Stimulated activated CD8-positive, alpha-beta memory T cell treated with anti-CD3 and anti-CD28 coated beads, Interleukin-15, amount 100 ng/mL, for 48 hours (primary cell): ENCODE results near the gene POLR3E.
A peak's percentile ranks its signal among the peaks of the same experiment; 100 is the strongest.
"Not testable (repeated sequence)": the region's sequence is repeated elsewhere in the genome, so short reads cannot be mapped to it uniquely, and the experiment has no call there.

Experiments used
- DNase-seq, 2 donors: peaks; one replicate each; pipeline ENCODE4 v3.0.0-alpha.2; 2020; ENCODE audit warnings: low read depth in 2 of 2

POLR3E gene

DNA sequence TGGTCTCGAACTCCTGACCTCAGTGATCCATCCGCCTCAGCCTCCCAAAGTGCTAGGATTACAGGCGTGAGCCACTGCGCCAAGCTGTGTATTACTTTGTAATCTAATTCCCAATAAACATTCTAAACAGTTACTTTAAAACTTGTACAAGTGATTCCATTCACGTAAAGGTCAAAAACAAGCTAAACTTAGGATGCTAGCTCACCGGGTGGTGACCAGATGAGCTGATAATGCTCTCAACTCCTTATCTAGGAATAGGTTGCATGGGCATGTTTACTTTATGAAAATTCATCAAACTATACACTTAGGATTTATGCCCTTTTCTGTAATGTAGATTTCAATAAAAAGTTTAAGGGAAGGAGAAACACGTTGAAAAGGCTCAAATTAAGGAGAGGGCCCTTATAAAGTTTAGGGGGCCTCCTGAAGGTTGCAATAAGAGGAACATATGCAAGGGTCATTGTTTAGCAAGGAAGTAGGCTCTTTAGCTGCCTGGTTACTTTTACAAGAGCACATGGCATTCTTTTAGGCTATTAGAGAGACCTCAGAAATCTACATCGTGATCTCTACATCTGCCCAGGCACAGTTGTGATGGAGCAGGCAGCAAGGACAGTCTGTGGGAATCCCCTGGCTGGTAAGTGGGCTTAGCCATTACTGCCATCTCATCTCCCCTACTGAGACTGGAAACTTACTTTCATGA lies 63.9 kb downstream of the POLR3E start:
- no peak for DNase-seq

DNA sequence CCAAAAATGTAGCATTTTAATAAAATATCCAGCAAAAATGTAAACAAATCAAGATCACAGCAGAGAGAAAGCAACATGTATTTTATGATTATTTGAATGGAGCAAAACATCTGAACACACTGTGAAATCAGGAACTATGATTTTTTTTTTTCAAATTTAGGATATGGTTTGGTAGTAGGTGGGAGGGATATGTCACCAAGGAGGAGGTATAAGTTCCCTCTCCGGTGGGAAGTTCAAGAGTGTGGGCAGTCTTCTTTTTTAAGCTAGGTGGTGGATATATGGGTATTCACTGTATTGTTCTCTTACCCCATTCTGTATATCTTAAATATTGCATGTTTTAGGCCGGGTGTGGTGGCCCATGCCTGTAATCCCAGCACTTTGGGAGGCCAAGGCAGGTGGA lies 67.0 kb downstream of the POLR3E start:
- DNase-seq: no peak

- DNase-seq: no peak
Measured at GRCh38 chr16:22366371-22366770, 69.2 kb downstream of the POLR3E start.

DNA sequence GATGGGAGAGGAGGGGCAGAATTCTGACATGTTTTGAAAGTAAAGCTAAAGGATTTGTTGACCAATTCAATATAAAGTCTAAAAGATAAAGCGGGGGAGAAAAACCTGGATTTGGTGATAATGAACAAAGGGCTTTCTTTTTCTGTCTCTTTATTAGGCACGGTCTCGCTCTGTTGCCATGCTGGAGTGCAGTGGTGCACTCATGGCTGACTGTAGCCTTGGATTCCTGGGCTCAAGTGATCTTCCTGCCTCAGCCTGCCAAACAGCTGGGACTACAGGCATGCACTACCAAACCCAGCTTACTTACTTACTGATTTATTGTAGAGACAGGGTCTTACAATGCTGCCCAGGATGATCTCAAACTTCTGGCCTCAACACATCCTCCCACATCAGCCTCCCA lies 69.7 kb downstream of the POLR3E start:
- no peak for DNase-seq

- DNase-seq: not testable (repeated sequence)
Measured at GRCh38 chr16:22368200-22368826, 71.1 kb downstream of the POLR3E start.

DNA sequence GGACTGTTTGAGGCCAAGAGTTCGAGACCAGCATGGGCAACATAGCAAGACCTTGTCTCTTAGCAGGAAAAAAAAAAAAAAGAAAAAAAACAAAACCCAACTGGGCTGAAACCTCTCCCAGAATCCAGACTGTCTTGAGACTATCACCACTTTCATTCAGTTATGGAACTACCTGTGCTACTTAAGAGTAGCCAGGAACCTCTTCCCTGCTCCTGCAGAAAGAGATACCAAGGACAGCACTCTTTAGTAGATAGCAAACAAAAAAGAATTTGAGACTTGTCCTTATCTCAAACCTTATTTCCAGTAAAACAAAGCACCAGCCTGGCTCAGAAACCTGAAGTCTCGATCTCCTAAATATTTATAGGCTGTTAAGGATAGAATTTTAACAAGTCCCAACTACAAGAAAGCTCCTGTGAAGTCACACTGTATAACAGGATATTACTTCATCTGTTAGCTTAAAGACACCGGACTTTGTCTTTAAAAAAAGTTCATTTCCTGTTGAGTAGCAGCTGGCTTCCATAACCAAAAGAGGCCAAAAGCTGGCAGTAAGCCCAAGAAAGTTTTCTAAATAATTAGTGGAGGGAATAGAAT lies 72.1 kb downstream of the POLR3E start:
- DNase-seq: no peak

DNA sequence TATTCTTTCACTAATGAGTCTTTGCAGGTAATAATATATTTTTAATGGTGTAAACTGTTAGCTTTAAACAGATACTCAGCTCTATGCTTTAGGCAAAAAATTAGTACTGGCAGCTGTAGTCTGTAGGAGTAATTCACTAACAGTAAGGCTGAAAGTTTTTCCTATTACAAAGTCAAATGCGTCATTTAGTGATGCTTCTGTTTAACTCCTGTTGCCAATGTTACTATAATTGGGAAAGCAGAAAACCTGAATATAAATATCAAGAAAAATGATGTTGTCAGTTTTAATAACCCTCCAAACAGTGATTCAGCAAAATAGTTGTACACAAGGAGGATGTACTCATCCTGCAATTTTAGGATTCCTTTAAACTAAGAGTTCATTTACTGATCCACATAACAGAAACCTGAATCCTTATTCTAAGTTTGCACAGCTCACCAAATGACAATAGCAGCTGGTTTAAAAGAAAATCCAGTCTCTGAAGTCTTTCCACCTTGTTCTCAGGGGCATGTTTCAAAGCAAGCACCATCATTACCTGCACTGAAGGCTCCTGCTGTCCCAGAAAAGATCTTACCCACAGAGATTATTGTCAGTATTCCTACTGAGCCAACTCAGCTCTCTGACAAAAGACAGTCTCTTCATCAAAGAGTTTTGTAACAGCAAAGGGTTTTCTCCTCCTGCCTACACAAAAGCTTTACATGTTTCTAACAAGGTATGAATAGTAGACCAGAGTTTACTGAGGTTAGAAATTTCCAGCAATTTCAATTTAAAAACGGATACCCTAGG lies 73.0 kb downstream of the POLR3E start:
- DNase-seq: no peak

- DNase-seq: no peak
Measured at GRCh38 chr16:22372882-22373661, 75.9 kb downstream of the POLR3E start.

DNA sequence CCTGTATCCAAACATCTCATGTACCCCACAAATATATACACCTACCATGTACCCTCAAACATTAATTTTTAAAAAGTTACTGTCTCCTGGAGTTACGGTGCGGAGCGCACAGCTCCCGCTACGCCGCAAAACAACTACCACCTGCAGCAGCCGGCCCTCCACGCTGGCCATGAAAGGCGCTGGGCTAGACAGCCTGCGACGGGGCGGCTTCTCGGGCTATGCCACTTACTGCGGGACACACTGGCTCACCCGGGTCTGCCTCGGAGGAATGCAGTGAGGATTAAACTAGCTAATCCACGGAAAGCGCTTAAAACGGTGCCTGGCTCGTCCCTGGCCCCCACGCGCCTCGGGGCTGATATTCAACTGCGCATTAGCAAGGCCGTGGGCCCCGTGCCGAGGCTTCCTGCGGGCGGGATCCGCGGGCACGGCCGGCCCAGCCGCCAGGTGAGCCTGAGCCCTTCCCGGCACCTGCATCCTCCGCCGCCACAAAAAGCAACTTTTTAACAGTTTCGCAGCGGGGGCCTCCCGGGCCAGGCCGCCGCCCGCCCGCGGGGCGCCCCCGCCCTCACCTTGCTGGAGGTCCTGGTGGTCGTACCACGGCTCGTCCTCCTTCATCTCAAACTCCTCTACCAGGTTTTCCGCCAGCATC lies 76.6 kb downstream of the POLR3E start:
- DNase-seq: peak in 1 of 2 donors; percentile 15

GRCh38 chr16:22374311-22375116 lies 77.3 kb downstream of the POLR3E start, which contains the start of gene CDR2:
Gene CDR2 (minus strand): TSS chr16:22374619. CDS start chr16:22374309, 310 bp downstream.
- DNase-seq: peak; percentile 94 to 97

- no peak for DNase-seq
Measured at GRCh38 chr16:22375117-22375962, 78.1 kb downstream of the POLR3E start.

GRCh38 chr16:22375963-22376640 lies 78.9 kb downstream of the POLR3E start:
- DNase-seq: no peak

DNA sequence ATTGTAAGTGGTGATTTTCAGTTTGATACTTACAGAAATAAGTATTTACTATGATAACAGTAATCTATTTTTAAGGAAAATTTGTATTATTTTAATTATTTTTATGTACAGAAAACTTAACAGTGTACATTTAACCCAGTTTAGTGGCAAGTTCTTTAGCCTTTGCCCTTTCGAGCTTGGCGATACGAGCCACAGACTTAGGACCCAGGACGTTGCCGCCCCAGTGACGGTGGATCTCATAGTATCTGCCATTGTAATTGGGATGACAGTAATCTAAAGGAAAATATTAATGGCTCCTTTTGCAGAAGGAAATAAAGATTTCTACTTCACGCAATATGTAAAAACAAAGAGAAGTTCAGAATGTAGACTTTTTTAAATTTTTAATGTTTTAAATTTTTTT lies 82.4 kb downstream of the POLR3E start:
- no peak for DNase-seq

DNA sequence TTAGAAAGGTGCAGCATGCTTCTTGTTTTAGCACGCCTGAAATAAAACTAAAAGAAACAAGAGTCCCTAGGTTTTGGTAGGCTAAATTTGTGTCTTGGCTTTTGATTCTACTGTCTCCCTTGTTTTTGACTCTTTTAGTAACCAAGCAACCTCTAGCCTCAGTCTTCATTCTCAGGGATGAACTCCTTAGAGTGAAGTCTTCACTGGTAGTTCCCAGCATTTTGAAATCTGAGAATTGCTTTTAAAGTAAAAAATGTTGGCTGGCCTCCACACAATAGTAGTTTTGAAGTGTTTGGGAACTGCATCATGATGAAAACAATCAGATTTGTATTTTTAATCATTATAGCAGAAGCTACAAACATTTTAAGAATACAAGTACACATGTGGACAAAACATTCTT lies 83.3 kb downstream of the POLR3E start:
- no peak for DNase-seq

DNA sequence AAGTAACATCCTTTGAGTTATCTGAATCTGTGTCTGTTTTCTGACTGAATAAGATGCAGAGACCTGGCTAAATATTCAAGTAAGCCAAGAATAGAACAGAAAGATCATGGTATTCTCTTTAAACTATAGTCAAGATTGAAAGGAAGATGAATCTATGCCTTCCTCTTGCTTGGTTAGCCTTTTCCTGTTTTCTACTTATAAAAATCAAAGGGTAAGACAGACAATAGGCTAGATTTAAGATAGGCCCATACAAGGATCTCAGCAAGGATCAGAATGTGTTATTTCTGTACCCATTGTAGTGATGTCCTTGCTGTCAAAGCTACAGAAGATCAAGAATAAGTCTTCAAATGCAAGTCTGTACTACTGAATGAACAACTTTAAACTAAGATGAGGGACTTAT lies 84.2 kb downstream of the POLR3E start:
- no peak for DNase-seq

- DNase-seq: no peak
Measured at GRCh38 chr16:22383827-22384226, 86.6 kb downstream of the POLR3E start.
